T-cell (primary cell): ENCODE measurements around the gene TMEM44. TPM values are rescaled to one million over a fixed set of nuclear protein-coding genes. Genes with fewer than 3 reads are reported as not detected.

Experiments
- ATAC-seq, 4 experiments: fragments of 200-7000 bp in 3 of 4; fragments of 150-1000 bp in 1 of 4; cut with Tn5 transposase; replicated peaks in 1 of 4; 1 replicate in 3 of 4; 2 replicates in 1 of 4; pipeline ENCODE4 v1.10.0; 2021; ENCODE audit warnings: moderate library complexity in 3 of 4, mild to moderate bottlenecking in 2 of 4, moderate number of reproducible peaks in 1 of 4
- CTCF ChIA-PET, 2 donors: fragments of 300-600 bp; sonication (Branson Sonifier 250); formaldehyde crosslinking; loops; one replicate each; lab custom pipeline; 2022; ENCODE audit warnings: antibody characterized with exemption in 2 of 2; lab: Charles Lee
- POLR2A ChIA-PET, 2 donors: fragments of 300-600 bp; sonication (Branson Sonifier 250); formaldehyde crosslinking; loops; one replicate each; lab custom pipeline; 2022; ENCODE audit warnings: antibody characterized with exemption in 2 of 2; lab: Charles Lee
- DNase-seq, 35 experiments: peaks; one replicate each; pipeline versions ENCODE4 v3.0.0 to v3.0.0-alpha.2; 2013 to 2023
- H3K27ac ChIP-seq: one replicate; pipeline ENCODE4 v1.5.1; 2013; ENCODE audit warnings: low read length
- H3K27me3 ChIP-seq, 2 experiments: replicated peaks in 1 of 2; 1 replicate in 1 of 2; 2 replicates in 1 of 2; pipeline versions ENCODE4 v1.6.1 to v1.7.0; 2013; ENCODE audit warnings: low read length in 1 of 2, mixed read lengths in 1 of 2; ENCODE audit not compliant: control insufficient read depth in 2 of 2, insufficient read depth in 2 of 2; ENCODE audit errors: extremely low read depth in 1 of 2
- H3K36me3 ChIP-seq, 2 donors: 1 replicate in 1 of 2; 2 replicates in 1 of 2; pipeline versions ENCODE4 v1.6.1 to v1.7.0; 2013; ENCODE audit warnings: low read length in 1 of 2; ENCODE audit not compliant: control insufficient read depth in 2 of 2, insufficient read depth in 1 of 2; ENCODE audit errors: extremely low read depth in 1 of 2
- H3K4me1 ChIP-seq, 2 experiments: 1 replicate in 1 of 2; 2 replicates in 1 of 2; pipeline versions ENCODE4 v1.6.1 to v1.7.0; 2013; ENCODE audit warnings: low read length in 2 of 2, mixed read lengths in 1 of 2; ENCODE audit not compliant: insufficient read depth in 2 of 2, control insufficient read depth in 1 of 2; ENCODE audit errors: extremely low read depth in 1 of 2
- H3K4me3 ChIP-seq, 2 donors: 1 replicate in 1 of 2; 2 replicates in 1 of 2; pipeline versions ENCODE4 v1.5.1 to v1.7.0; 2013; ENCODE audit warnings: mild to moderate bottlenecking in 2 of 2, low read length in 1 of 2, moderate library complexity in 1 of 2; ENCODE audit not compliant: control insufficient read depth in 1 of 2; ENCODE audit errors: extremely low read depth in 1 of 2
- H3K9me3 ChIP-seq: 2 replicates; pipeline ENCODE4 v1.7.0; 2013
- H3K27ac Mint-ChIP-seq, 2 donors: one replicate each; pipeline ENCODE4 v1.8.0; 2020 to 2021; ENCODE audit warnings: mild to moderate bottlenecking in 2 of 2, mixed read lengths in 2 of 2
- H3K27me3 Mint-ChIP-seq, 2 donors: one replicate each; pipeline ENCODE4 v1.8.0; 2021 to 2022; ENCODE audit warnings: mixed read lengths in 2 of 2
- H3K36me3 Mint-ChIP-seq: one replicate; pipeline ENCODE4 v1.8.0; 2021; ENCODE audit warnings: mixed read lengths
- H3K4me1 Mint-ChIP-seq, 3 donors: one replicate each; pipeline ENCODE4 v1.8.0; 2020 to 2022; ENCODE audit warnings: mixed read lengths in 3 of 3, mild to moderate bottlenecking in 1 of 3
- H3K4me3 Mint-ChIP-seq, 3 donors: one replicate each; pipeline ENCODE4 v1.8.0; 2020 to 2022; ENCODE audit warnings: mild to moderate bottlenecking in 3 of 3, mixed read lengths in 3 of 3, moderate library complexity in 3 of 3
- H3K9me3 Mint-ChIP-seq, 3 donors: one replicate each; pipeline ENCODE4 v1.8.0; 2020 to 2022; ENCODE audit warnings: mixed read lengths in 3 of 3
- WGBS: methylation state at CpG from one replicate; pipeline ENCODE4 v1.1.5; 2013; ENCODE audit warnings: missing lambda C conversion rate; ENCODE audit not compliant: insufficient coverage; 5-methylcytosine and 5-hydroxymethylcytosine counted together
- total RNA-seq, 35 experiments: library from RNA in 6 of 35; stranded (reverse) in 6 of 35; fragments of 120-200 nt in 1 of 35; gene quantifications; one replicate each; pipeline versions ENCODE4 v1.2.1 to v1.2.4 and lab custom pipeline; 2013 to 2026

Gene TMEM44
- total RNA-seq, 5 donors from 2014 or later (not counting 1 experiment from before 2014, with no cell fraction given), result 1.6 to 3.3 (median 2.3) TPM

DNA sequence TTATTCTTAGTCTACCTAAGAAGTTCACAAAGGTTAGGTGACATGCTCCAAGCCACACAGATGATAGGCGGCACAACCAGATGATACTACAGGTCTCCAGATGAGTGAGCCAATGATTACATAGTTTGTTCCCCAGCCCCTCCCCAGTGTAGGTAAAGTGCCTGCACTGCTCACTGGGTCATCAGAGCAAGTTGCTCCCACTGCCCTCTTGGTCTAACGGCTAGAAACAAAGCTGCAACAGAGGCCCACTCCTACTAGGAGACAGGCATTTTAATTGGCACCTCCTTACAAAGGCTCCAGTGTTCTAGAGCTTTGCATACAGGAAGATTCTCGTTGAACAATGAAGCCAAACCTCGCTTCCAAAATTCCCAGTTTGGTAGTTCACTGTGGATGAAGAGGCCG lies 47.3 kb downstream of the TMEM44 start:
- no peaks in the 10 kb centered on the region for H3K9me3 ChIP-seq
- Mint-ChIP-seq H3K9me3 (peaks cover 7 to 11% (median 11%) of the 10 kb centered on the region in 3 donors), H3K27ac (peak overlapping the region in 1 of 2 donors; percentile 48), H3K4me1 (peaks cover 11 to 19% (median 15%) of the 10 kb centered on the region in 3 donors), H3K36me3 (peaks cover 6% of the 10 kb centered on the region), H3K27me3 (no peaks in the 10 kb centered on the region), H3K4me3 (peak overlapping the region in 1 of 3 donors; percentile 95)
- CTCF ChIA-PET, result interaction anchor here in 1 of 2 donors (1.0 to 1.5 kb wide), 2 partner anchors 9 to 114 kb away, joined by 3 to 4 read pairs; no protein-coding TSS in a partner anchor
- DNase-seq (no peak), ATAC-seq (no peak)
- H3K36me3 ChIP-seq, result no peaks in the 10 kb centered on the region
- POLR2A ChIA-PET, result interaction anchor here in 1 of 2 donors (0.6 kb wide), 1 partner anchor 105 kb away, joined by 8 read pairs; no protein-coding TSS in a partner anchor
- H3K4me1 ChIP-seq, result peaks cover 2 to 13% of the 10 kb centered on the region in 2 experiments
- no peak overlapping the region for H3K4me3 ChIP-seq
- H3K27me3 ChIP-seq, result peaks cover 0 to 2% of the 10 kb centered on the region in 2 experiments
- 98% methylated on average over 5 of the region's 5 CpGs for WGBS
- no peak overlapping the region for H3K27ac ChIP-seq

- H3K27ac Mint-ChIP-seq, result peak overlapping the region; percentile 27 to 58
- Histone ChIP-seq H3K9me3 (no peaks in the 10 kb centered on the region), H3K4me3 (no peak overlapping the region), H3K27me3 (peaks cover 0 to 2% of the 10 kb centered on the region in 2 experiments), H3K27ac (no peak overlapping the region), H3K4me1 (peaks cover 2 to 13% of the 10 kb centered on the region in 2 experiments), H3K36me3 (no peaks in the 10 kb centered on the region)
- peak in 1 of 35 experiments; percentile 18 for DNase-seq
- POLR2A ChIA-PET, result interaction anchor here (0.6 to 0.7 kb wide), 2 partner anchors 454 to 775 kb away, joined by 3 read pairs; no protein-coding TSS in a partner anchor
- peaks cover 11 to 19% (median 15%) of the 10 kb centered on the region in 3 donors for H3K4me1 Mint-ChIP-seq
- no CpG with 5 or more reads among the region's 1 CpG for WGBS
- no peaks in the 10 kb centered on the region for H3K27me3 Mint-ChIP-seq
- CTCF ChIA-PET, result interaction anchor here in 1 of 2 donors (1.0 to 1.5 kb wide), 2 partner anchors 10 to 113 kb away, joined by 3 to 4 read pairs; no protein-coding TSS in a partner anchor
- ATAC-seq, result no peak
- peak overlapping the region; percentile 93 to 95 (median 95) for H3K4me3 Mint-ChIP-seq
- H3K36me3 Mint-ChIP-seq, result peaks cover 6% of the 10 kb centered on the region
- H3K9me3 Mint-ChIP-seq, result peaks cover 7 to 11% (median 11%) of the 10 kb centered on the region in 3 donors
Measured at GRCh38 chr3:194584866-194585265, 48.4 kb downstream of the TMEM44 start.

- no peak for DNase-seq
Measured at GRCh38 chr3:194584320-194584776, 48.9 kb downstream of the TMEM44 start.

DNA sequence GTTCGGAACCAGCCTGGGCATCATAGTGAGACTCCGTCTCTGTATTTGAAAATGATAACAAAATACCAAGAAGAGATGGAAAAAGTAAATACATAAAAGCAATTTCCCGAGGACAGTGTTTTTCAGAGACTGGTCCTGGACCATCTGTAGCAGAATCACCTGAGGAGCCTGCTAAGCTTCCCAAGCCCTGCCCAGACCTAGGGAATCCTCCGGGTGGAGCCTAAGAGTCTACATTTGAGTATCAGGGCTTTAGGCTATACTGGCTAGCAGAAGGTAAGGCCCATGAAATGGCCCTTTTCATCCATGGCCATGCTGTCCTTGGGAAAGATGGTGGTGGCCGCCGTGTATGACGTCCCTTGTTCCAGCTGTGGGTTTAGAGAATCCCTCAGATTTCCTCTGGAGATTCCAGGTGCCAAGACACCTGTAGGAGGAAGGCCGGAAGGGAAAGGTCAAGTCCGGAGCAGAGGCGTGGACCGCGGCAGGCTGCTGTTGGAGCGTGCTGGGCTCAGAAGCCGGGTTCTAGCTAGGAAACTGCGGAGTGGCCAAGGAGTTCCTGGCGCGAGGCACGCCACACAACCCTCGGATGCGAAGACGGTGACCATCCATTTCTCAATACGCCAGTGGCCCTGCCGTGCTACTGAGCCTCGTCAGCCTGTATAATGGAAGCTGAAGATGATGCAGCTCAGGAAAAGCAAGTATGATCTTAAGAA lies 50.9 kb downstream of the TMEM44 start:
- peaks cover 6% of the 10 kb centered on the region for H3K36me3 Mint-ChIP-seq
- ATAC-seq, result no peak
- Histone ChIP-seq H3K4me3 (no peak overlapping the region), H3K27ac (no peak overlapping the region), H3K27me3 (peaks cover 0 to 2% of the 10 kb centered on the region in 2 experiments), H3K4me1 (peaks cover 2 to 13% of the 10 kb centered on the region in 2 experiments), H3K9me3 (no peaks in the 10 kb centered on the region), H3K36me3 (no peaks in the 10 kb centered on the region)
- peak overlapping the region; percentile 36 to 48 for H3K27ac Mint-ChIP-seq
- peaks cover 7 to 11% (median 7%) of the 10 kb centered on the region in 3 donors for H3K9me3 Mint-ChIP-seq
- no peak for DNase-seq
- 98% methylated on average over 24 of the region's 24 CpGs for WGBS
- POLR2A ChIA-PET, result no interaction called here
- CTCF ChIA-PET, result interaction anchor here in 1 of 2 donors (0.6 to 1.3 kb wide), 2 partner anchors 12 kb away, joined by 3 read pairs; no protein-coding TSS in a partner anchor
- H3K4me1 Mint-ChIP-seq, result peaks cover 11 to 19% (median 15%) of the 10 kb centered on the region in 3 donors
- H3K4me3 Mint-ChIP-seq, result peak overlapping the region; percentile 39 to 95 (median 93)
- no peaks in the 10 kb centered on the region for H3K27me3 Mint-ChIP-seq

More at GRCh38 chr3:194584320-194584776, 48.9 kb downstream of the TMEM44 start:
- Mint-ChIP-seq H3K9me3 (peaks cover 7 to 11% (median 11%) of the 10 kb centered on the region in 3 donors), H3K36me3 (peaks cover 6% of the 10 kb centered on the region), H3K27ac (peak overlapping the region; percentile 94 to 97), H3K4me1 (peaks cover 11 to 19% (median 15%) of the 10 kb centered on the region in 3 donors), H3K27me3 (no peaks in the 10 kb centered on the region), H3K4me3 (peak overlapping the region; percentile 93 to 95 (median 95))
- peak in 1 of 4 experiments; percentile 2 for ATAC-seq
- POLR2A ChIA-PET, result interaction anchor here in 1 of 2 donors (0.7 to 1.2 kb wide), 2 partner anchors 104 to 775 kb away, joined by 3 read pairs; no protein-coding TSS in a partner anchor
- H3K27ac ChIP-seq, result peak overlapping the region; percentile 89
- H3K27me3 ChIP-seq, result peaks cover 0 to 2% of the 10 kb centered on the region in 2 experiments
- peaks cover 2 to 13% of the 10 kb centered on the region in 2 experiments for H3K4me1 ChIP-seq
- H3K36me3 ChIP-seq, result no peaks in the 10 kb centered on the region
- WGBS, result 16% methylated on average over 4 of the region's 7 CpGs
- CTCF ChIA-PET, result interaction anchor here in 1 of 2 donors (1.4 to 1.5 kb wide), 2 partner anchors 10 kb away, joined by 3 to 4 read pairs; no protein-coding TSS in a partner anchor
- H3K9me3 ChIP-seq, result no peaks in the 10 kb centered on the region
- H3K4me3 ChIP-seq, result peak overlapping the region; percentile 81 to 83

DNA sequence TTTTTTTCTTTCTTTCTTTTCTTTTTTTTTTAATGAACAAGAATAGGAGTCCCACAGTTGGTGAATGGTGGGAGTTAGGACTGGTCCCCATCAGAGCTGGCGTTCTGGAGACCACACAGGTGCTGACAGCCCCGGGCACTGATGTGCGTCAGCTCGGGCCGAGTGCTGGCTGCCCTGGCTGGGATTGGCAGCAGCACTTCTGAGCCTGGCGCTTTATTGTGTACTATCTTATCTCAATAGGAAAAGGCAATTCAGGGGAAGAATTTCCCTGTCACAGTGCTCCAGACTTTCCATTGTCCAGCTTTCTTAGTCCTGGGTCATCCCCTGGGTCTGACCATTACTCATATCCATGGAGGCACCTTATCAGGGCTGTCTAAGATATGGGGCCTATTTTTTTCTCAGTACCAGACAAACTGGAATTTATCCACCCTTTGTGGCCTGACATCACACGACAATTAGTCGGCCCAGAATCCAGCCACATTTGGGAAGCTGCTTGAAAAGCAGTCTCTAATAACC lies 54.1 kb downstream of the TMEM44 start:
- H3K36me3 Mint-ChIP-seq, result no peaks in the 10 kb centered on the region
- peaks cover 3 to 4% (median 3%) of the 10 kb centered on the region in 3 donors for H3K4me1 Mint-ChIP-seq
- Histone ChIP-seq H3K9me3 (no peaks in the 10 kb centered on the region), H3K4me1 (peaks cover 0 to 10% of the 10 kb centered on the region in 2 experiments), H3K27me3 (peaks cover 0 to 2% of the 10 kb centered on the region in 2 experiments), H3K27ac (no peak overlapping the region), H3K36me3 (no peaks in the 10 kb centered on the region), H3K4me3 (no peak overlapping the region)
- peaks cover 0 to 1% of the 10 kb centered on the region in 2 donors for H3K27me3 Mint-ChIP-seq
- WGBS, result 93% methylated on average over 3 of the region's 8 CpGs
- no peak overlapping the region for H3K4me3 Mint-ChIP-seq
- no peak overlapping the region for H3K27ac Mint-ChIP-seq
- ChIA-PET POLR2A (interaction anchor here in 1 of 2 donors (0.7 kb wide), 1 partner anchor 124 kb away, joined by 3 read pairs; no protein-coding TSS in a partner anchor), CTCF (interaction anchor here in 1 of 2 donors (0.6 to 2.2 kb wide), 5 partner anchors 27 to 143 kb away, joined by 3 to 8 read pairs (median 3); no protein-coding TSS in a partner anchor)
- ATAC-seq (no peak), DNase-seq (no peak)
- no peaks in the 10 kb centered on the region for H3K9me3 Mint-ChIP-seq
